Colonic mucosa (tissue), 4 donors: Measurements from ENCODE around the gene XIRP2. TPM values are rescaled to one million over a fixed set of nuclear protein-coding genes. Genes with fewer than 3 reads are reported as not detected.

ENCODE experiments used
- DNase-seq: peaks from one replicate; pipeline ENCODE4 v3.0.0-alpha.2; 2020
- H3K27ac ChIP-seq: fragments of 200-600 bp; one replicate; pipeline ENCODE4 v1.8.0; 2021
- H3K27me3 ChIP-seq: fragments of 200-600 bp; one replicate; pipeline ENCODE4 v1.8.0; 2021
- H3K36me3 ChIP-seq: fragments of 200-600 bp; one replicate; pipeline ENCODE4 v1.8.0; 2021
- H3K4me1 ChIP-seq: fragments of 200-600 bp; one replicate; pipeline ENCODE4 v1.8.0; 2021; ENCODE audit warnings: mild to moderate bottlenecking
- H3K4me3 ChIP-seq: fragments of 200-600 bp; one replicate; pipeline ENCODE4 v1.8.0; 2021
- H3K9ac ChIP-seq, 2 donors: one replicate each; pipeline ENCODE4 v1.7.0; 2013; ENCODE audit warnings: control low read depth in 2 of 2, low read depth in 2 of 2, low read length in 2 of 2
- H3K9me3 ChIP-seq: fragments of 200-600 bp; one replicate; pipeline ENCODE4 v1.8.0; 2021
- CTCF ChIP-seq: fragments of 200-600 bp; IDR thresholded peaks from one replicate; pipeline ENCODE4 v1.8.0; 2022; ENCODE audit warnings: antibody characterized with exemption, mild to moderate bottlenecking
- intact Hi-C: fragments of 100-400 bp; cut with DNase I; formaldehyde crosslinking; loops from one replicate; pipeline ENCODE4 v1.14.1; 2022
- total RNA-seq, 2 donors: library from RNA; stranded (reverse); fragmentation: NEBNext Ultra II Directional in 1 of 2; extraction: Animal tissue kit (Norgen Biotek cat#: 25700) in 1 of 2; gene quantifications; one replicate each; pipeline ENCODE4 v1.2.1, GENCODE V29; 2021
- donor health status: healthy.
- donor health status: DM: no; HTN: no; CAD: no.
- donor health status: DM: no; HTN: no; CAD: no.

The XIRP2 gene
- total RNA-seq, 2 donors from 2014 or later, result 0.13 TPM; not detected in 1

GRCh38 chr2:167182403-167182802 lies 294.1 kb downstream of the XIRP2 start:
- H3K36me3 ChIP-seq, result no peaks in the 10 kb centered on the region
- intact Hi-C loops, result no loop called here

GRCh38 chr2:167183931-167184330 lies 295.7 kb downstream of the XIRP2 start:
- TF ChIP-seq CTCF, result no peak
- no peak overlapping the region for H3K9ac ChIP-seq
- intact Hi-C loops, result no loop called here
- DNase-seq, result no peak
- H3K4me1 ChIP-seq, result no peaks in the 10 kb centered on the region
- H3K27ac ChIP-seq, result no peak overlapping the region
- no peaks in the 10 kb centered on the region for H3K9me3 ChIP-seq
- no peak overlapping the region for H3K4me3 ChIP-seq
- no peaks in the 10 kb centered on the region for H3K36me3 ChIP-seq
- H3K27me3 ChIP-seq, result no peaks in the 10 kb centered on the region

More at GRCh38 chr2:167182403-167182802, 294.1 kb downstream of the XIRP2 start:
- Histone ChIP-seq H3K27me3 (no peaks in the 10 kb centered on the region), H3K9me3 (no peaks in the 10 kb centered on the region), H3K9ac (no peak overlapping the region), H3K4me3 (no peak overlapping the region), H3K4me1 (no peaks in the 10 kb centered on the region), H3K27ac (no peak overlapping the region)
- TF ChIP-seq CTCF, result no peak
- no peak for DNase-seq

GRCh38 chr2:167186465-167186864 lies 298.2 kb downstream of the XIRP2 start:
- no peak for TF ChIP-seq CTCF
- Histone ChIP-seq H3K9ac (no peak overlapping the region), H3K4me1 (no peaks in the 10 kb centered on the region), H3K9me3 (no peaks in the 10 kb centered on the region), H3K27me3 (no peaks in the 10 kb centered on the region), H3K27ac (no peak overlapping the region), H3K36me3 (no peaks in the 10 kb centered on the region), H3K4me3 (no peak overlapping the region)
- DNase-seq, result no peak
- intact Hi-C loops, result no loop called here

- H3K9me3 ChIP-seq, result no peaks in the 10 kb centered on the region
- H3K4me1 ChIP-seq, result no peaks in the 10 kb centered on the region
- no peak for DNase-seq
- intact Hi-C loops, result no loop called here
- TF ChIP-seq CTCF, result no peak
- no peak overlapping the region for H3K4me3 ChIP-seq
- no peak overlapping the region for H3K27ac ChIP-seq
- H3K9ac ChIP-seq, result no peak overlapping the region
- H3K36me3 ChIP-seq, result no peaks in the 10 kb centered on the region
- H3K27me3 ChIP-seq, result no peaks in the 10 kb centered on the region
Observed at GRCh38 chr2:167187049-167187727, 298.9 kb downstream of the XIRP2 start.

- no peak overlapping the region for H3K27ac ChIP-seq
- no peaks in the 10 kb centered on the region for H3K9me3 ChIP-seq
- no peaks in the 10 kb centered on the region for H3K36me3 ChIP-seq
- no peaks in the 10 kb centered on the region for H3K27me3 ChIP-seq
- H3K9ac ChIP-seq, result no peak overlapping the region
- H3K4me1 ChIP-seq, result no peaks in the 10 kb centered on the region
- H3K4me3 ChIP-seq, result no peak overlapping the region
- intact Hi-C loops, result no loop called here
- no peak for TF ChIP-seq CTCF
- DNase-seq, result no peak
Observed at GRCh38 chr2:167187978-167188967, 300.0 kb downstream of the XIRP2 start.
